OCI-LY3 (cell line): Measurements from ENCODE around the gene PTPRT.

Experiments
- CTCF ChIP-seq: fragments of 200-600, 300-600 bp; sonication (generic); IDR thresholded peaks from 2 replicates; pipeline ENCODE4 v1.5.1; 2014; ENCODE audit warnings: antibody characterized with exemption, low read length, low read depth
- EZH2phosphoT487 ChIP-seq: fragments of 200-600 bp; shearing (Covaris generic); IDR thresholded peaks from 2 replicates; pipeline ENCODE4 v1.6.1; 2018; ENCODE audit warnings: antibody characterized with exemption, mixed run types, low read depth

GRCh38 chr20:42350521-42350920 lies 839.2 kb downstream of the PTPRT start:
- TF ChIP-seq CTCF: no peak
- TF ChIP-seq EZH2phosphoT487: no peak
